GM21447 (cell line): ENCODE data around the gene PLEKHA1.

Experiments
- ATAC-seq: cut with Tn5 transposase; IDR thresholded peaks from one replicate; pipeline ENCODE4 v1.9.1; 2021; ENCODE audit not compliant: unreplicated experiment

Gene PLEKHA1

GRCh38 chr10:122420624-122421007, 46.1 kb downstream of the PLEKHA1 start:
- ATAC-seq = no peak

- ATAC-seq = no peak
Observed at GRCh38 chr10:122421054-122421625, 46.6 kb downstream of the PLEKHA1 start.

GRCh38 chr10:122421742-122422141, 47.2 kb downstream of the PLEKHA1 start:
- no peak for ATAC-seq

GRCh38 chr10:122422266-122422989, 47.9 kb downstream of the PLEKHA1 start:
- no peak for ATAC-seq

GRCh38 chr10:122424059-122424458, 49.6 kb downstream of the PLEKHA1 start:
- ATAC-seq = no peak

GRCh38 chr10:122426829-122427228, 52.3 kb downstream of the PLEKHA1 start:
- ATAC-seq = no peak

GRCh38 chr10:122427280-122427679, 52.8 kb downstream of the PLEKHA1 start:
- no peak for ATAC-seq

- ATAC-seq = no peak
Observed at GRCh38 chr10:122435212-122435827, 60.8 kb downstream of the PLEKHA1 start.

- ATAC-seq = no peak
Observed at GRCh38 chr10:122441961-122442360, 67.5 kb downstream of the PLEKHA1 start.

- ATAC-seq = no peak
Observed at GRCh38 chr10:122445469-122445868, 71.0 kb downstream of the PLEKHA1 start.

- ATAC-seq = no peak
Observed at GRCh38 chr10:122445904-122446303, 71.4 kb downstream of the PLEKHA1 start.

GRCh38 chr10:122446668-122447423, 72.3 kb downstream of the PLEKHA1 start:
- no peak for ATAC-seq

- ATAC-seq = no peak
Observed at GRCh38 chr10:122448600-122448999, 74.1 kb downstream of the PLEKHA1 start.

- no peak for ATAC-seq
Observed at GRCh38 chr10:122449153-122449552, 74.6 kb downstream of the PLEKHA1 start.

GRCh38 chr10:122450353-122450990, 76.0 kb downstream of the PLEKHA1 start:
- no peak for ATAC-seq

- ATAC-seq = no peak
Observed at GRCh38 chr10:122454071-122454470, 79.6 kb downstream of the PLEKHA1 start.

- ATAC-seq = no peak
Observed at GRCh38 chr10:122454603-122455080, 80.1 kb downstream of the PLEKHA1 start, which contains the start of gene ARMS2. ARMS2 (plus strand) TSS chr10:122454653; CDS start chr10:122454728, 75 bp downstream.

GRCh38 chr10:122455376-122456079, 81.0 kb downstream of the PLEKHA1 start:
- ATAC-seq = no peak

- no peak for ATAC-seq
Observed at GRCh38 chr10:122457934-122458333, 83.4 kb downstream of the PLEKHA1 start.

GRCh38 chr10:122458693-122459092, 84.2 kb downstream of the PLEKHA1 start:
- no peak for ATAC-seq
